HG03575 (cell line): ENCODE measurements around the gene CTNNBIP1.

ENCODE experiments used
- ATAC-seq: cut with Tn5 transposase; IDR thresholded peaks from one replicate; pipeline ENCODE4 v1.9.1; 2021; ENCODE audit not compliant: unreplicated experiment, insufficient number of reproducible peaks, low FRiP score; ENCODE audit errors: extremely low read depth

CTNNBIP1 gene

GRCh38 chr1:9842781-9843575 is 67.1 kb downstream of the CTNNBIP1 start:
- ATAC-seq, result no peak

GRCh38 chr1:9842073-9842711 is 67.9 kb downstream of the CTNNBIP1 start:
- ATAC-seq, result no peak

- ATAC-seq, result no peak
Measured at GRCh38 chr1:9841460-9841859, 68.6 kb downstream of the CTNNBIP1 start.

- no peak for ATAC-seq
Measured at GRCh38 chr1:9840176-9840575, 69.9 kb downstream of the CTNNBIP1 start.

- ATAC-seq, result no peak
Measured at GRCh38 chr1:9838946-9839345, 71.1 kb downstream of the CTNNBIP1 start.

GRCh38 chr1:9836632-9836960 is 73.5 kb downstream of the CTNNBIP1 start:
- no peak for ATAC-seq

- no peak for ATAC-seq
Measured at GRCh38 chr1:9835758-9836631, 74.1 kb downstream of the CTNNBIP1 start.

- ATAC-seq, result no peak
Measured at GRCh38 chr1:9835404-9835757, 74.7 kb downstream of the CTNNBIP1 start.

- no peak for ATAC-seq
Measured at GRCh38 chr1:9833632-9834031, 76.4 kb downstream of the CTNNBIP1 start.

- no peak for ATAC-seq
Measured at GRCh38 chr1:9827558-9828185, 82.4 kb downstream of the CTNNBIP1 start.

- no peak for ATAC-seq
Measured at GRCh38 chr1:9826616-9827015, 83.5 kb downstream of the CTNNBIP1 start.

GRCh38 chr1:9826087-9826486 is 84.0 kb downstream of the CTNNBIP1 start:
- ATAC-seq, result no peak

GRCh38 chr1:9825093-9826074 is 84.7 kb downstream of the CTNNBIP1 start:
- no peak for ATAC-seq

GRCh38 chr1:9824702-9825089 is 85.4 kb downstream of the CTNNBIP1 start:
- no peak for ATAC-seq

GRCh38 chr1:9823943-9824701 is 85.9 kb downstream of the CTNNBIP1 start, which contains the start of gene CLSTN1:
CLSTN1 (minus strand) TSS chr1:9823965; CDS start chr1:9823733, 232 bp downstream.
- ATAC-seq, result no peak

GRCh38 chr1:9823693-9823942 is 86.5 kb downstream of the CTNNBIP1 start:
- ATAC-seq, result no peak

- ATAC-seq, result no peak
Measured at GRCh38 chr1:9822897-9823692, 87.0 kb downstream of the CTNNBIP1 start.
